ENCODE measurements around the gene PCOLCE2. TPM values are rescaled to one million over a fixed set of nuclear protein-coding genes. Genes with fewer than 3 reads are reported as not detected.

PCOLCE2 gene
- total and polyA plus RNA-seq, 2 of the 8 experiments (the other 6 are each of a cell fraction or from before 2014, with no cell fraction given) = 11.1 to 12.6 TPM

Small RNA genes lying within 50 kb of the gene (small RNA-seq; reads per million reads assigned to genes)
- gene RNU7-47P (ENCODE audit: insufficient read depth) = not detected

Other genes starting within 250 kb of the PCOLCE2 start
- gene TRPC1, start 165.0 kb downstream of the PCOLCE2 start, total RNA-seq (2021; fragmentation: NEBNext Ultra II Directional; extraction: Animal tissue kit (Norgen Biotek cat#: 25700)) = 23.0 and 23.1 TPM in 2 replicates
- 22.6 and 33.4 TPM in 2 replicates for gene TRPC1, start 165.0 kb downstream of the PCOLCE2 start, polyA plus RNA-seq (2011; rRNA removed)
- 2.6 and 2.7 TPM in 2 replicates for gene PAQR9, start 74.6 kb upstream of the PCOLCE2 start, total RNA-seq (2021; fragmentation: NEBNext Ultra II Directional; extraction: Animal tissue kit (Norgen Biotek cat#: 25700))
- gene PAQR9, start 74.6 kb upstream of the PCOLCE2 start, polyA plus RNA-seq (2011; rRNA removed) = 5.2 and 7.5 TPM in 2 replicates
- 160 and 167 TPM in 2 replicates for gene U2SURP, start 112.5 kb upstream of the PCOLCE2 start, total RNA-seq (2021; fragmentation: NEBNext Ultra II Directional; extraction: Animal tissue kit (Norgen Biotek cat#: 25700))
- 14.4 and 22.2 TPM in 2 replicates for gene U2SURP, start 112.5 kb upstream of the PCOLCE2 start, polyA plus RNA-seq (2011; rRNA removed)
- gene CHST2, start 230.7 kb upstream of the PCOLCE2 start, total RNA-seq (2021; fragmentation: NEBNext Ultra II Directional; extraction: Animal tissue kit (Norgen Biotek cat#: 25700)) = 15.1 and 15.5 TPM in 2 replicates
- 3.2 and 5.1 TPM in 2 replicates for gene CHST2, start 230.7 kb upstream of the PCOLCE2 start, polyA plus RNA-seq (2011; rRNA removed)

Measured in H1 (cell line).